Measurements from ENCODE around the gene STK16. TPM values are rescaled to one million over a fixed set of nuclear protein-coding genes. Genes with fewer than 3 reads are reported as not detected.

The STK16 gene
- total and polyA plus RNA-seq, 9 donors: 12.5 to 23.1 (median 18.9) TPM

- no peak overlapping the region for H3K4me3 ChIP-seq (ENCODE audit: low read length)
- H3K4me1 ChIP-seq (ENCODE audit: control insufficient read depth, insufficient read depth, low read length): peaks cover 7% of the 10 kb centered on the region
- no peaks in the 10 kb centered on the region for H3K9me3 ChIP-seq (replicated peaks; ENCODE audit: control insufficient read depth, low read depth, low read length)
- no peak overlapping the region for H3K27ac ChIP-seq (ENCODE audit: low read length)
- WGBS (ENCODE audit: insufficient coverage): 92% methylated on average over 5 of the region's 5 CpGs
- H3K36me3 ChIP-seq (ENCODE audit: control insufficient read depth, insufficient read depth, low read length): no peaks in the 10 kb centered on the region
- no peak for DNase-seq
- peaks cover 16% of the 10 kb centered on the region for H3K27me3 ChIP-seq (ENCODE audit: control insufficient read depth, insufficient read depth, low read length)
Measured at GRCh38 chr2:219270055-219270372, 24.7 kb downstream of the STK16 start.

GRCh38 chr2:219271021-219271420, 25.7 kb downstream of the STK16 start:
- Histone ChIP-seq H3K4me1 (ENCODE audit: control insufficient read depth, insufficient read depth, low read length) (peaks cover 7% of the 10 kb centered on the region), H3K4me3 (ENCODE audit: low read length) (no peak overlapping the region), H3K27ac (ENCODE audit: low read length) (no peak overlapping the region), H3K36me3 (ENCODE audit: control insufficient read depth, insufficient read depth, low read length) (no peaks in the 10 kb centered on the region), H3K9me3 (replicated peaks; ENCODE audit: control insufficient read depth, low read depth, low read length) (no peaks in the 10 kb centered on the region), H3K27me3 (ENCODE audit: control insufficient read depth, insufficient read depth, low read length) (peaks cover 15% of the 10 kb centered on the region)
- 80% methylated on average over 1 of the region's 2 CpGs for WGBS (ENCODE audit: insufficient coverage)
- DNase-seq: no peak

- peaks cover 15% of the 10 kb centered on the region for H3K27me3 ChIP-seq (ENCODE audit: control insufficient read depth, insufficient read depth, low read length)
- H3K9me3 ChIP-seq (replicated peaks; ENCODE audit: control insufficient read depth, low read depth, low read length): no peaks in the 10 kb centered on the region
- DNase-seq: no peak
- no peaks in the 10 kb centered on the region for H3K36me3 ChIP-seq (ENCODE audit: control insufficient read depth, insufficient read depth, low read length)
- peaks cover 7% of the 10 kb centered on the region for H3K4me1 ChIP-seq (ENCODE audit: control insufficient read depth, insufficient read depth, low read length)
- no peak overlapping the region for H3K4me3 ChIP-seq (ENCODE audit: low read length)
- H3K27ac ChIP-seq (ENCODE audit: low read length): no peak overlapping the region
- WGBS (ENCODE audit: insufficient coverage): 76% methylated on average over 4 of the region's 4 CpGs
Measured at GRCh38 chr2:219272356-219272755, 27.1 kb downstream of the STK16 start.

- Histone ChIP-seq H3K9me3 (replicated peaks; ENCODE audit: control insufficient read depth, low read depth, low read length) (no peaks in the 10 kb centered on the region), H3K27me3 (ENCODE audit: control insufficient read depth, insufficient read depth, low read length) (peaks cover 15% of the 10 kb centered on the region), H3K36me3 (ENCODE audit: control insufficient read depth, insufficient read depth, low read length) (no peaks in the 10 kb centered on the region), H3K27ac (ENCODE audit: low read length) (no peak overlapping the region), H3K4me3 (ENCODE audit: low read length) (no peak overlapping the region), H3K4me1 (ENCODE audit: control insufficient read depth, insufficient read depth, low read length) (peaks cover 10% of the 10 kb centered on the region)
- no CpG with 5 or more reads among the region's 2 CpGs for WGBS (ENCODE audit: insufficient coverage)
- no peak for DNase-seq
Measured at GRCh38 chr2:219272995-219273394, 27.7 kb downstream of the STK16 start.

- H3K36me3 ChIP-seq (ENCODE audit: control insufficient read depth, insufficient read depth, low read length): no peaks in the 10 kb centered on the region
- peaks cover 19% of the 10 kb centered on the region for H3K4me1 ChIP-seq (ENCODE audit: control insufficient read depth, insufficient read depth, low read length)
- peak overlapping the region; percentile 24 for H3K27ac ChIP-seq (ENCODE audit: low read length)
- H3K4me3 ChIP-seq (ENCODE audit: low read length): no peak overlapping the region
- no peak for DNase-seq
- WGBS (ENCODE audit: insufficient coverage): 100% methylated on average over 2 of the region's 3 CpGs
- no peaks in the 10 kb centered on the region for H3K9me3 ChIP-seq (replicated peaks; ENCODE audit: control insufficient read depth, low read depth, low read length)
- H3K27me3 ChIP-seq (ENCODE audit: control insufficient read depth, insufficient read depth, low read length): peaks cover 15% of the 10 kb centered on the region
Measured at GRCh38 chr2:219273937-219274336, 28.7 kb downstream of the STK16 start.

- Histone ChIP-seq H3K27me3 (ENCODE audit: control insufficient read depth, insufficient read depth, low read length) (peaks cover 15% of the 10 kb centered on the region), H3K27ac (ENCODE audit: low read length) (peak overlapping the region; percentile 18), H3K4me1 (ENCODE audit: control insufficient read depth, insufficient read depth, low read length) (peaks cover 20% of the 10 kb centered on the region), H3K36me3 (ENCODE audit: control insufficient read depth, insufficient read depth, low read length) (no peaks in the 10 kb centered on the region), H3K4me3 (ENCODE audit: low read length) (no peak overlapping the region), H3K9me3 (replicated peaks; ENCODE audit: control insufficient read depth, low read depth, low read length) (no peaks in the 10 kb centered on the region)
- 10% methylated on average over 2 of the region's 6 CpGs for WGBS (ENCODE audit: insufficient coverage)
- DNase-seq: peak; percentile 53
Measured at GRCh38 chr2:219274361-219274921, 29.2 kb downstream of the STK16 start.

- DNase-seq: peak; percentile 90
- H3K27me3 ChIP-seq (ENCODE audit: control insufficient read depth, insufficient read depth, low read length): no peaks in the 10 kb centered on the region
- 15% methylated on average over 19 of the region's 25 CpGs for WGBS (ENCODE audit: insufficient coverage)
- peaks cover 35% of the 10 kb centered on the region for H3K4me1 ChIP-seq (ENCODE audit: control insufficient read depth, insufficient read depth, low read length)
- peak overlapping the region; percentile 97 for H3K27ac ChIP-seq (ENCODE audit: low read length)
- H3K4me3 ChIP-seq (ENCODE audit: low read length): no peak overlapping the region
- no peaks in the 10 kb centered on the region for H3K9me3 ChIP-seq (replicated peaks; ENCODE audit: control insufficient read depth, low read depth, low read length)
- peaks cover 25% of the 10 kb centered on the region for H3K36me3 ChIP-seq (ENCODE audit: control insufficient read depth, insufficient read depth, low read length)
Measured at GRCh38 chr2:219277703-219278654, 32.7 kb downstream of the STK16 start.

GRCh38 chr2:219278655-219279150, 33.4 kb downstream of the STK16 start:
- H3K36me3 ChIP-seq (ENCODE audit: control insufficient read depth, insufficient read depth, low read length): peaks cover 31% of the 10 kb centered on the region
- no peak for DNase-seq
- peaks cover 35% of the 10 kb centered on the region for H3K4me1 ChIP-seq (ENCODE audit: control insufficient read depth, insufficient read depth, low read length)
- H3K27me3 ChIP-seq (ENCODE audit: control insufficient read depth, insufficient read depth, low read length): no peaks in the 10 kb centered on the region
- peak overlapping the region; percentile 75 for H3K4me3 ChIP-seq (ENCODE audit: low read length)
- peak overlapping the region; percentile 97 for H3K27ac ChIP-seq (ENCODE audit: low read length)
- WGBS (ENCODE audit: insufficient coverage): 0% methylated on average over 3 of the region's 9 CpGs
- no peaks in the 10 kb centered on the region for H3K9me3 ChIP-seq (replicated peaks; ENCODE audit: control insufficient read depth, low read depth, low read length)

GRCh38 chr2:219279151-219279915, 34.1 kb downstream of the STK16 start, which contains the start of gene DNAJB2:
DNAJB2 (plus strand) TSS chr2:219279366; CDS start chr2:219279834, 468 bp downstream.
- Histone ChIP-seq H3K27me3 (ENCODE audit: control insufficient read depth, insufficient read depth, low read length) (no peaks in the 10 kb centered on the region), H3K4me3 (ENCODE audit: low read length) (peak within 1 kb of the TSS; percentile 75), H3K27ac (ENCODE audit: low read length) (peak within 1 kb of the TSS; percentile 97), H3K4me1 (ENCODE audit: control insufficient read depth, insufficient read depth, low read length) (peaks cover 29% of the 10 kb centered on the region), H3K36me3 (ENCODE audit: control insufficient read depth, insufficient read depth, low read length) (peaks cover 37% of the 10 kb centered on the region), H3K9me3 (replicated peaks; ENCODE audit: control insufficient read depth, low read depth, low read length) (no peaks in the 10 kb centered on the region)
- under 1% methylated on average over 47 of the region's 65 CpGs for WGBS (ENCODE audit: insufficient coverage)
- peak; percentile 99 for DNase-seq
